Measurements from ENCODE around the gene GAN. TPM values are rescaled to one million over a fixed set of nuclear protein-coding genes. Genes with fewer than 3 reads are reported as not detected.

GAN gene
- total and polyA plus RNA-seq, 2 donors (not counting 1 experiment from before 2014, with no cell fraction given) = 0.79 to 6.9 TPM

DNA sequence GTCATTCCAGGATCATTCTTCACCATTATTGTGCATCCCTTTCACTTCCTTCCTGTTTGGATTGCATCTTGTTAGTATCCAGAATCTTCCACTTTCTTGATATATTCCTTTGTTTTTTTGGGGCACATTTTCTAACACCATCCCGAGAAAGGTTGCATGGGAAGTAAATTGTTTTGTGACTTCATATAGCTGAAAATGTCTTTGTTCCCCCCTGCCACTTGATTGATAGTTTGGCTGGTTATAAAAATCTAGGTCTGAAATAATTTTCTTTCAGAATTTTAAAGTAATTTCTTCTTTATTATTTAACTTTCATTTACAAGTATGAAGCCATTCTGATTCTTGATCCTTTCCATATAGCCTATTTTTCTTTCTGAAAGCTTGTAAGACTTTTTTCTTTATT, 32.7 kb downstream of the GAN start:
- no peak overlapping the region for H3K27ac Mint-ChIP-seq
- Histone ChIP-seq H4K20me1 (ENCODE audit: control insufficient read depth, insufficient read depth, low read length, poor library complexity, severe bottlenecking) (no peaks in the 10 kb centered on the region), H3K4me2 (replicated peaks; ENCODE audit: low read depth, low read length, poor library complexity, severe bottlenecking) (no peak overlapping the region), H3K27me3 (replicated peaks in 1 of 4; ENCODE audit: control extremely low read depth in 1 of 4, control insufficient read depth in 3 of 4, insufficient read depth in 4 of 4, low read length in 3 of 4) (no peaks in the 10 kb centered on the region), H3K4me3 (ENCODE audit: control extremely low read depth in 1 of 5, extremely low read depth in 1 of 5, insufficient read depth in 1 of 5, low read depth in 2 of 5, low read length in 4 of 5) (no peak overlapping the region), H3K9me3 (ENCODE audit: control extremely low read depth in 1 of 3, control insufficient read depth in 2 of 3, insufficient read depth in 1 of 3, low read length in 2 of 3) (peaks cover 7 to 26% (median 18%) of the 10 kb centered on the region in 3 donors), H3K9ac (ENCODE audit: low read length) (no peak overlapping the region), H3K27ac (ENCODE audit: low read length in 2 of 2) (no peak overlapping the region), H2AFZ (ENCODE audit: insufficient read depth, low read depth, low read length, poor library complexity, severe bottlenecking) (no peak overlapping the region), H3K79me2 (ENCODE audit: control insufficient read depth, insufficient read depth, low read length) (no peaks in the 10 kb centered on the region), H3K36me3 (replicated peaks in 1 of 2; ENCODE audit: control extremely low read depth in 1 of 2, control insufficient read depth in 1 of 2, extremely low read depth in 1 of 2, insufficient read depth in 2 of 2, low read length in 1 of 2) (peaks cover 0 to 6% of the 10 kb centered on the region in 2 experiments), H3K4me1 (ENCODE audit: control insufficient read depth in 2 of 2, insufficient read depth in 2 of 2, low read length in 2 of 2) (no peaks in the 10 kb centered on the region)
- H3K4me1 Mint-ChIP-seq = no peaks in the 10 kb centered on the region
- H3K4me3 Mint-ChIP-seq = no peak overlapping the region
- TF ChIP-seq CTCF (IDR thresholded peaks at IDR 0.05) = no peak
- no peak for TF ChIP-seq EZH2 (IDR thresholded peaks at IDR 0.05; ENCODE audit: borderline replicate concordance, insufficient read depth, low read depth, low read length, poor library complexity, severe bottlenecking)
- no peaks in the 10 kb centered on the region for H3K27me3 Mint-ChIP-seq
- ATAC-seq (ENCODE audit: low read depth) (no peak), DNase-seq (no peak)
- CTCF ChIA-PET = no interaction called here
- H3K9me3 Mint-ChIP-seq (ENCODE audit: insufficient read depth) = peaks cover 11% of the 10 kb centered on the region
- intact Hi-C loops (cut with micrococcal nuclease) = no loop called here
- WGBS (ENCODE audit: insufficient coverage) = 100% methylated on average over 1 of the region's 1 CpG
- POLR2A ChIA-PET = no interaction called here

- no CpG with 5 or more reads among the region's 4 CpGs for WGBS (ENCODE audit: insufficient coverage)
- H3K4me2 ChIP-seq (replicated peaks; ENCODE audit: low read depth, low read length, poor library complexity, severe bottlenecking) = no peak overlapping the region
- TF ChIP-seq CTCF (IDR thresholded peaks at IDR 0.05) = no peak
- no peak for TF ChIP-seq EZH2 (IDR thresholded peaks at IDR 0.05; ENCODE audit: borderline replicate concordance, insufficient read depth, low read depth, low read length, poor library complexity, severe bottlenecking)
- H3K27ac Mint-ChIP-seq = no peak overlapping the region
- ChIA-PET CTCF (no interaction called here), POLR2A (no interaction called here)
- no peaks in the 10 kb centered on the region for H3K27me3 Mint-ChIP-seq
- no peaks in the 10 kb centered on the region for H4K20me1 ChIP-seq (ENCODE audit: control insufficient read depth, insufficient read depth, low read length, poor library complexity, severe bottlenecking)
- H2AFZ ChIP-seq (ENCODE audit: insufficient read depth, low read depth, low read length, poor library complexity, severe bottlenecking) = no peak overlapping the region
- H3K9ac ChIP-seq (ENCODE audit: low read length) = no peak overlapping the region
- H3K27me3 ChIP-seq (replicated peaks in 1 of 4; ENCODE audit: control extremely low read depth in 1 of 4, control insufficient read depth in 3 of 4, insufficient read depth in 4 of 4, low read length in 3 of 4) = no peaks in the 10 kb centered on the region
- ATAC-seq (ENCODE audit: low read depth) (no peak), DNase-seq (no peak)
- H3K9me3 Mint-ChIP-seq (ENCODE audit: insufficient read depth) = peaks cover 5% of the 10 kb centered on the region
- intact Hi-C loops (cut with micrococcal nuclease) = no loop called here
- no peak overlapping the region for H3K4me3 ChIP-seq (ENCODE audit: control extremely low read depth in 1 of 5, extremely low read depth in 1 of 5, insufficient read depth in 1 of 5, low read depth in 2 of 5, low read length in 4 of 5)
- no peaks in the 10 kb centered on the region for H3K4me1 Mint-ChIP-seq
- H3K4me3 Mint-ChIP-seq = no peak overlapping the region
- H3K36me3 ChIP-seq (replicated peaks in 1 of 2; ENCODE audit: control extremely low read depth in 1 of 2, control insufficient read depth in 1 of 2, extremely low read depth in 1 of 2, insufficient read depth in 2 of 2, low read length in 1 of 2) = peaks cover 0 to 6% of the 10 kb centered on the region in 2 experiments
- H3K4me1 ChIP-seq (ENCODE audit: control insufficient read depth in 2 of 2, insufficient read depth in 2 of 2, low read length in 2 of 2) = no peaks in the 10 kb centered on the region
- H3K79me2 ChIP-seq (ENCODE audit: control insufficient read depth, insufficient read depth, low read length) = no peaks in the 10 kb centered on the region
- H3K27ac ChIP-seq (ENCODE audit: low read length in 2 of 2) = no peak overlapping the region
- peaks cover 7 to 23% (median 18%) of the 10 kb centered on the region in 3 donors for H3K9me3 ChIP-seq (ENCODE audit: control extremely low read depth in 1 of 3, control insufficient read depth in 2 of 3, insufficient read depth in 1 of 3, low read length in 2 of 3)
Observed at GRCh38 chr16:81349608-81350305, 35.0 kb downstream of the GAN start.
